ENCODE data around the gene CYP20A1.

The CYP20A1 gene

DNA sequence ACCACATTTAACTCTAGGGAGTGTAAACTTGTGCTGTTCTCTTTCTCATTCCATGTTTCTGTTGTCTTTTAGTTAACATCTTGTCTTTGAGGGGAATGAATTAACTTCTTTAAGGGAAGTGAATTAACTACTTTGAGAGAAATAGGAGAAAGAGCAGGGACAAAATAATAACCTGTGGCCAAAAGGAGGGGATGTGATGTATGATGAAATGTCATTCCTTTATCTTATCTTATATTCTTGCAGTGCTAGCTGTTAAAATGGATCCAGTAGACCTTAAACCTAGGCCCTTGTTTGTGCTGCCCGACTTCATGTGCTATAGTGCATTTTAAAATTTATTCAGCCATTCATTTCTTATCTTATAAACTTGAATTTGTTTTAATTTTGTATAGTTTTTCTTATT is 107.8 kb downstream of the CYP20A1 start:
- TF ChIP-seq, protein P1, sequence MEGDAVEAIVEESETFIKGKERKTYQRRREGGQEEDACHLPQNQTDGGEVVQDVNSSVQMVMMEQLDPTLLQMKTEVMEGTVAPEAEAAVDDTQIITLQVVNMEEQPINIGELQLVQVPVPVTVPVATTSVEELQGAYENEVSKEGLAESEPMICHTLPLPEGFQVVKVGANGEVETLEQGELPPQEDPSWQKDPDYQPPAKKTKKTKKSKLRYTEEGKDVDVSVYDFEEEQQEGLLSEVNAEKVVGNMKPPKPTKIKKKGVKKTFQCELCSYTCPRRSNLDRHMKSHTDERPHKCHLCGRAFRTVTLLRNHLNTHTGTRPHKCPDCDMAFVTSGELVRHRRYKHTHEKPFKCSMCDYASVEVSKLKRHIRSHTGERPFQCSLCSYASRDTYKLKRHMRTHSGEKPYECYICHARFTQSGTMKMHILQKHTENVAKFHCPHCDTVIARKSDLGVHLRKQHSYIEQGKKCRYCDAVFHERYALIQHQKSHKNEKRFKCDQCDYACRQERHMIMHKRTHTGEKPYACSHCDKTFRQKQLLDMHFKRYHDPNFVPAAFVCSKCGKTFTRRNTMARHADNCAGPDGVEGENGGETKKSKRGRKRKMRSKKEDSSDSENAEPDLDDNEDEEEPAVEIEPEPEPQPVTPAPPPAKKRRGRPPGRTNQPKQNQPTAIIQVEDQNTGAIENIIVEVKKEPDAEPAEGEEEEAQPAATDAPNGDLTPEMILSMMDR (IDR thresholded peaks at IDR 0.05; ENCODE audit: extremely low read depth, insufficient read depth, missing control alignments): no peak
- in situ Hi-C loops (cut with MboI; ENCODE audit: low pct_unique_long_range_greater_than_20kb, low sequenced_read_pairs, unreplicated experiment): no loop called here
- DNase-seq (ENCODE audit: low spot score): no peak

DNA sequence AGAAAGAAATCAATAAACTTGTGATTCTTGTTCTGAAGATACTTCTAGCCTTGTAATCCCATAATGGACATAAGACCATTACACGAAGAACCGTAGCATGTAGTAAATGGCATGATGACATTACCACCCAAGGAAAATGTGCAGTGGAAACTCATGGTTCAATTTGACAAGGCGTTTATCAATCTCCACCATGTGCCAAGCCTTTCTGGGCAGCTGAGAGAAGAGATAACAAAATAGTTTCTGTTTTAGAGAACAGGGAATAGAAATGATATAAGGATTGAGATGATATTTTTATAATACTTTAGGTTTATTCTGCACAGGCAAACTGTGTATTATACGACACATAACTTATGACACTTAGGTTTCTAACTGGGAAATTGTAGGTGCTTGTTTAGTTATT is 108.6 kb downstream of the CYP20A1 start:
- TF ChIP-seq, protein P1 (IDR thresholded peaks at IDR 0.05; ENCODE audit: extremely low read depth, insufficient read depth, missing control alignments): no peak
- in situ Hi-C loops (cut with MboI; ENCODE audit: low pct_unique_long_range_greater_than_20kb, low sequenced_read_pairs, unreplicated experiment): no loop called here
- DNase-seq (ENCODE audit: low spot score): no peak

DNA sequence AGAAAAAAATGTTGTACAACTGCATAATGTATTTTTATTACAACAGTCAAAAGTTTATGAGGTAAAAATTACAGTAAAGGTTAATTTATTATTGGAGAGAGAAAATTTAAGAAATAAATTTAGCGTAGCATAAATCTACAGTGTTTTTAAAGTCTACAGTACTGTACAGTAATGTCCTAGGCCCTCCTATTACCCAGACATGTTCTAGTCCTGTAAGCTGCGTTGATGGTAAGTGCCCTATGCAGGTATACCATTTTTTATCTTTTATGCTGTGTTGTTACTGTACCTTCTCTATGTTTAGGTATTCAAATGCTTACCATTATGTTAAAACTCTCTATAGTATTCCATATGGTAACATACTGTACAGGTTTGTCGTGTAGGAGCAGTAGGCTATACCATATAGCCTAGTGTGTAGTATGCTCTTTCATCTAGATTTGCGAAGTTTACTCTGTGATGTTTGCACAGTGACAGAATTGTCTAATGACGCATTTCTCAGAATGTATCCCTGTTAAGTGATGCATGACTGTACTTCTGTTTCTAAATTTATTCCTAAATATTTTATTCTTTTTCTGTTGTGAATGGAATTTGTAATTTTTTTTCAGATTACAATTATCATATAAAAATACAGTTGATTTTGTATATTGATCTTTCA is 113.9 kb downstream of the CYP20A1 start:
- TF ChIP-seq, protein P1 (IDR thresholded peaks at IDR 0.05; ENCODE audit: extremely low read depth, insufficient read depth, missing control alignments): no peak

DNA sequence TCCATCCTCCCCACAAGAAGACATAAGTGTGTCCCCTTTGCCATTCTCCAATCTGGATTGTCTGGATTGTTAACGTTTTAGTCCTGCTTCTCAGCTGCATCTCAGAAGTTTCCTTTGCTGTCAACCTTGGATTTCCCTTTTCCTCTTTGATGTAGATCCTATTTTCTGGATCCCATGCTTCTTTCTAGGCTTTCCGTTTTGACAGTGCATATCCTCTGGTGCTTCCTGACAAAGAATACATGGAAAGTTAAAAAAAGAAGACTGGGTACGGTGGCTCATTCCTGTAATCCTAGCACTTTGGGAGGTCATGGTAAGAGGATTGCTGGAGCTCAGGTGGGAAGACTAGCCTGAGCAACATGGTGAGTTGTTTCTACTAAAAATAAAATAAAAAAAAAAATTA is 116.1 kb downstream of the CYP20A1 start:
- DNase-seq (ENCODE audit: low spot score): no peak
- TF ChIP-seq, protein P1 (IDR thresholded peaks at IDR 0.05; ENCODE audit: extremely low read depth, insufficient read depth, missing control alignments): no peak
- in situ Hi-C loops (cut with MboI; ENCODE audit: low pct_unique_long_range_greater_than_20kb, low sequenced_read_pairs, unreplicated experiment): no loop called here

More for the DNA sequence above, 113.9 kb downstream of the CYP20A1 start:
- in situ Hi-C loops (cut with MboI; ENCODE audit: low pct_unique_long_range_greater_than_20kb, low sequenced_read_pairs, unreplicated experiment): no loop called here
- no peak for DNase-seq (ENCODE audit: low spot score)

Data from GM13977 (cell line).